ENCODE results near the gene KRT83.

DNA sequence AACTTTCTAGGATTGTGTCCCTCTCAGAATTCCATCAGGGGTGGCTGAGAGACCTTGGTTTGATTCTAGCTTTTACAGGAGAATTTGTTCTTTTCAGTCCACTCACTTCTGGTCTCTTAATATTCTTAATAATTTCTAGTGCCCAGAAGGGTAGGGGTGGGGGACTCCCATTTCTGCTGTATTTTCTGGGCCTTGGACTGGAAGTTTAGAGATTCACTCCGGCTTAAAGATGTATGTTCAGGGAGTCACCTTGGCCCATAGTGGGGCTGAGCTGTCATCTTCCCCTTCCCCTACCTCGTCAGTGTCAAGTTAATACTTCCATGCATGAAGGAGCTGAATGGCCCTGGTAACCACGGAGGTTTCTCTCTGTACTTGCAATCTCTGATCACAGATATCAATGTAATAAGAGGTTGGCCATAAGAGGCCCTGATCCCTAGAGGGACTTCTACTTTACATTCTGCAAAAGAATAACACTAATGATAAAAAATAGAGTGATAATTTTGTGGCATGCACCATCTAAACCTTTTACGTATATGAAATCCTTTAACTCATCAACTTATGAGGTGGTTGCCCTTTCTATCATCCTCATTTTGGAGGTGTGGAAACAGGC lies 36.5 kb downstream of the KRT83 start:
- TF ChIP-seq, protein P1, sequence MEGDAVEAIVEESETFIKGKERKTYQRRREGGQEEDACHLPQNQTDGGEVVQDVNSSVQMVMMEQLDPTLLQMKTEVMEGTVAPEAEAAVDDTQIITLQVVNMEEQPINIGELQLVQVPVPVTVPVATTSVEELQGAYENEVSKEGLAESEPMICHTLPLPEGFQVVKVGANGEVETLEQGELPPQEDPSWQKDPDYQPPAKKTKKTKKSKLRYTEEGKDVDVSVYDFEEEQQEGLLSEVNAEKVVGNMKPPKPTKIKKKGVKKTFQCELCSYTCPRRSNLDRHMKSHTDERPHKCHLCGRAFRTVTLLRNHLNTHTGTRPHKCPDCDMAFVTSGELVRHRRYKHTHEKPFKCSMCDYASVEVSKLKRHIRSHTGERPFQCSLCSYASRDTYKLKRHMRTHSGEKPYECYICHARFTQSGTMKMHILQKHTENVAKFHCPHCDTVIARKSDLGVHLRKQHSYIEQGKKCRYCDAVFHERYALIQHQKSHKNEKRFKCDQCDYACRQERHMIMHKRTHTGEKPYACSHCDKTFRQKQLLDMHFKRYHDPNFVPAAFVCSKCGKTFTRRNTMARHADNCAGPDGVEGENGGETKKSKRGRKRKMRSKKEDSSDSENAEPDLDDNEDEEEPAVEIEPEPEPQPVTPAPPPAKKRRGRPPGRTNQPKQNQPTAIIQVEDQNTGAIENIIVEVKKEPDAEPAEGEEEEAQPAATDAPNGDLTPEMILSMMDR (conservative IDR thresholded peaks at IDR 0.05), result no peak
- no peak for TF ChIP-seq EZH2 (IDR thresholded peaks at IDR 0.05; ENCODE audit: low read depth)

Measured in PC-9 (cell line).